DND-41 (cell line): ENCODE results near the gene TUBB6.

Experiments used
- ATAC-seq: fragments of 200-7000 bp; cut with Tn5 transposase; 3 replicates; pipeline ENCODE4 v1.9.1; 2021; ENCODE audit warnings: low read depth; ENCODE audit not compliant: insufficient read depth
- DNase-seq: peaks from one replicate; pipeline ENCODE4 v3.0.0-alpha.2; 2020
- H2AFZ ChIP-seq: 2 replicates; pipeline ENCODE4 v1.6.0; 2012; ENCODE audit warnings: low read depth, low read length
- H3K27ac ChIP-seq: 2 replicates; pipeline ENCODE4 v1.5.1; 2012; ENCODE audit warnings: low read length, inconsistent platforms
- H3K27me3 ChIP-seq: fragments of 200-600 bp; sonication (generic); 2 replicates; pipeline ENCODE4 v1.6.0; 2012; ENCODE audit warnings: low read length, mild to moderate bottlenecking, inconsistent platforms; ENCODE audit not compliant: insufficient read depth, poor library complexity
- H3K36me3 ChIP-seq: 2 replicates; pipeline ENCODE4 v1.5.1; 2012; ENCODE audit warnings: low read length, inconsistent platforms; ENCODE audit not compliant: insufficient read depth
- H3K4me1 ChIP-seq: 2 replicates; pipeline ENCODE4 v1.5.1; 2012; ENCODE audit warnings: mild to moderate bottlenecking, low read length; ENCODE audit not compliant: insufficient read depth
- H3K4me2 ChIP-seq: 2 replicates; pipeline ENCODE4 v1.6.0; 2012; ENCODE audit warnings: mild to moderate bottlenecking, moderate library complexity, low read length, inconsistent platforms; ENCODE audit not compliant: insufficient read depth
- H3K4me3 ChIP-seq, 2 experiments: fragments of 200-600 bp in 1 of 2; shearing (Covaris generic) in 1 of 2; 2 replicates each; pipeline ENCODE4 v1.5.1; 2012 to 2016; ENCODE audit warnings: inconsistent platforms in 2 of 2, low read length in 2 of 2, mild to moderate bottlenecking in 2 of 2, low read depth in 1 of 2, moderate library complexity in 1 of 2
- H3K79me2 ChIP-seq: 2 replicates; pipeline ENCODE4 v1.6.0; 2012; ENCODE audit warnings: low read length, inconsistent platforms; ENCODE audit not compliant: insufficient read depth
- H3K9ac ChIP-seq: 2 replicates; pipeline ENCODE4 v1.6.0; 2012; ENCODE audit warnings: low read depth, mild to moderate bottlenecking, inconsistent platforms, low read length, moderate library complexity
- H3K9me3 ChIP-seq: 2 replicates; pipeline ENCODE4 v1.5.1; 2012; ENCODE audit warnings: low read length, moderate library complexity, mild to moderate bottlenecking, inconsistent platforms; ENCODE audit not compliant: insufficient read depth, severe bottlenecking
- H4K20me1 ChIP-seq: 2 replicates; pipeline ENCODE4 v1.6.0; 2012; ENCODE audit warnings: low read length; ENCODE audit not compliant: insufficient read depth
- EZH2 ChIP-seq: IDR thresholded peaks from 3 replicates; pipeline ENCODE4 v1.6.1; 2012; ENCODE audit warnings: borderline replicate concordance, low read depth, mild to moderate bottlenecking, moderate library complexity, low read length, inconsistent platforms; ENCODE audit not compliant: severe bottlenecking
- TF ChIP-seq, protein P1 (sequence below): IDR thresholded peaks from 2 replicates; pipeline ENCODE4 v1.5.1; 2012; ENCODE audit warnings: borderline replicate concordance, low read length, moderate library complexity, mild to moderate bottlenecking; ENCODE audit not compliant: poor library complexity, severe bottlenecking; ENCODE audit errors: extremely low read depth

TUBB6 gene

GRCh38 chr18:12340945-12341660 lies 33.1 kb downstream of the TUBB6 start:
- DNase-seq = no peak
- no peak for TF ChIP-seq EZH2
- TF ChIP-seq, protein P1, sequence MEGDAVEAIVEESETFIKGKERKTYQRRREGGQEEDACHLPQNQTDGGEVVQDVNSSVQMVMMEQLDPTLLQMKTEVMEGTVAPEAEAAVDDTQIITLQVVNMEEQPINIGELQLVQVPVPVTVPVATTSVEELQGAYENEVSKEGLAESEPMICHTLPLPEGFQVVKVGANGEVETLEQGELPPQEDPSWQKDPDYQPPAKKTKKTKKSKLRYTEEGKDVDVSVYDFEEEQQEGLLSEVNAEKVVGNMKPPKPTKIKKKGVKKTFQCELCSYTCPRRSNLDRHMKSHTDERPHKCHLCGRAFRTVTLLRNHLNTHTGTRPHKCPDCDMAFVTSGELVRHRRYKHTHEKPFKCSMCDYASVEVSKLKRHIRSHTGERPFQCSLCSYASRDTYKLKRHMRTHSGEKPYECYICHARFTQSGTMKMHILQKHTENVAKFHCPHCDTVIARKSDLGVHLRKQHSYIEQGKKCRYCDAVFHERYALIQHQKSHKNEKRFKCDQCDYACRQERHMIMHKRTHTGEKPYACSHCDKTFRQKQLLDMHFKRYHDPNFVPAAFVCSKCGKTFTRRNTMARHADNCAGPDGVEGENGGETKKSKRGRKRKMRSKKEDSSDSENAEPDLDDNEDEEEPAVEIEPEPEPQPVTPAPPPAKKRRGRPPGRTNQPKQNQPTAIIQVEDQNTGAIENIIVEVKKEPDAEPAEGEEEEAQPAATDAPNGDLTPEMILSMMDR = no peak
- no peaks in the 10 kb centered on the region for H3K4me1 ChIP-seq
- no peaks in the 10 kb centered on the region for H3K9me3 ChIP-seq
- H3K79me2 ChIP-seq = no peaks in the 10 kb centered on the region
- ATAC-seq = no peak
- no peak overlapping the region for H3K9ac ChIP-seq
- no peaks in the 10 kb centered on the region for H4K20me1 ChIP-seq
- no peak overlapping the region for H3K4me2 ChIP-seq
- peaks cover 77% of the 10 kb centered on the region for H3K36me3 ChIP-seq
- no peak overlapping the region for H2AFZ ChIP-seq
- no peak overlapping the region for H3K4me3 ChIP-seq
- H3K27me3 ChIP-seq = no peaks in the 10 kb centered on the region
- no peak overlapping the region for H3K27ac ChIP-seq

GRCh38 chr18:12342661-12343060 lies 34.6 kb downstream of the TUBB6 start:
- Histone ChIP-seq H3K9me3 (no peaks in the 10 kb centered on the region), H3K36me3 (peaks cover 76% of the 10 kb centered on the region), H3K27me3 (no peaks in the 10 kb centered on the region), H3K9ac (no peak overlapping the region), H3K27ac (no peak overlapping the region), H2AFZ (no peak overlapping the region), H3K4me3 (no peak overlapping the region), H3K79me2 (no peaks in the 10 kb centered on the region), H3K4me1 (no peaks in the 10 kb centered on the region), H4K20me1 (no peaks in the 10 kb centered on the region), H3K4me2 (no peak overlapping the region)
- TF ChIP-seq, protein P1 = no peak
- no peak for TF ChIP-seq EZH2
- DNase-seq (no peak), ATAC-seq (no peak)

DNA sequence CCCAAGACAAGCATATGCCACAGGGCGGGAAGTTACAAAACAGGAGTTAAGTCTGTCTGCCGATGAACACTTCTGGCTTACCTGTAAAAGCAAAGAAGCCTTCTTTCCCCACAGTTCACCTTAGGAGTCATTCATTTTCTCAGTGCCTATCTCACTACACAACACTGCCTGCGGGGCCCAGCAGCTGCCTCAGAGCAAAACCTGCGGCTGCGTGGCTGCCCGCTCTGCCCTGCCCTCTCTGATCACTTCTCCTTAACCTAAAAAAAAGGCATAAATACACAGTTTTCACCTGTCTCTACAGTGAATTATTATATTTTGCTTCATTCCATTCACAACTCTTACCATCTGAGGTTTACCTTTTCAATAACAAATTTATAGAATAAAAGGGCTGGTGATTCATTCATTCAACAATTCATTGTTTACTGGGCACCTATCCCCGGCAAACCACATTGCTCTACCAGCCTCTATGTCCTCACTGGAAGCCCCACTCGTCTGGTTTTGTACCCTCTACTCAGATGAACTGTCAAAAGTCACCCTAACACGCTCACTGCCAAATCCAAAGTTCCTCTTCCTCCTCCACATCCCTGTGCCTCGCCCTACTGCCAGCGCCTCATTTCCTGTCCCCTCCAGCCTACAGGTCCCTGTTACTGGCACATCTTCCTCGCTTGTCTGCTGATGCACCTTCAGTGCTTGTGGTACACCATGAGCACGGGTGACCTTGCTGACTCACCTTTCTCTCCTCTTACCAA lies 37.6 kb downstream of the TUBB6 start:
- Histone ChIP-seq H3K4me3 (no peak overlapping the region), H3K4me2 (no peak overlapping the region), H3K36me3 (peaks cover 90% of the 10 kb centered on the region), H3K9ac (no peak overlapping the region), H3K79me2 (no peaks in the 10 kb centered on the region), H4K20me1 (no peaks in the 10 kb centered on the region), H3K9me3 (no peaks in the 10 kb centered on the region), H3K27ac (no peak overlapping the region), H3K4me1 (no peaks in the 10 kb centered on the region), H2AFZ (no peak overlapping the region), H3K27me3 (no peaks in the 10 kb centered on the region)
- DNase-seq (no peak), ATAC-seq (no peak)
- TF ChIP-seq, protein P1 = no peak
- TF ChIP-seq EZH2 = no peak
